A549 (cell line): ENCODE results near the gene ITGA11.

Experiments
- CHD2 ChIP-seq: fragments of 150-350 bp; IDR thresholded peaks from 2 replicates; pipeline ENCODE4 v1.6.1; 2014; ENCODE audit warnings: low read length; ENCODE audit not compliant: partially characterized antibody
- CTCF ChIP-seq: fragments of >200 bp; sonication (Bioruptor Twin); formaldehyde crosslinking; IDR thresholded peaks from 3 replicates; pipeline ENCODE4 v1.5.1; 2016
- E2F6 ChIP-seq: IDR thresholded peaks from 2 replicates; pipeline ENCODE4 v1.6.1; 2012; ENCODE audit warnings: low read depth, borderline replicate concordance
- KDM1A ChIP-seq: fragments of 200-600 bp; sonication (generic); IDR thresholded peaks from 2 replicates; pipeline ENCODE4 v1.6.1; 2016; ENCODE audit warnings: low read depth, mild to moderate bottlenecking
- MAFK ChIP-seq: fragments of 450-650 bp; IDR thresholded peaks from 2 replicates; pipeline ENCODE4 v1.6.1; 2014; ENCODE audit not compliant: partially characterized antibody
- MAX ChIP-seq: IDR thresholded peaks from 2 replicates; pipeline ENCODE4 v1.6.1; 2012
- POLR2A ChIP-seq: IDR thresholded peaks from 2 replicates; pipeline ENCODE4 v1.6.1; 2012; ENCODE audit warnings: mild to moderate bottlenecking, low read length
- RAD21 ChIP-seq, 2 experiments: fragments of >200 bp in 1 of 2; sonication (Bioruptor Twin) in 1 of 2; formaldehyde crosslinking in 1 of 2; IDR thresholded peaks in 1 of 2; conservative IDR thresholded peaks in 1 of 2; 2 replicates in 1 of 2; 3 replicates in 1 of 2; pipeline ENCODE4 v1.6.1; 2012 to 2018; ENCODE audit warnings: inconsistent platforms in 1 of 2
- RCOR1 ChIP-seq: fragments of 150-350 bp; IDR thresholded peaks from 2 replicates; pipeline ENCODE4 v1.6.1; 2014; ENCODE audit warnings: antibody characterized with exemption, low read length, low read depth
- REST ChIP-seq: fragments of 200-600 bp; sonication (generic); IDR thresholded peaks from 2 replicates; pipeline ENCODE4 v1.6.1; 2016; ENCODE audit warnings: antibody characterized with exemption, mild to moderate bottlenecking, moderate library complexity
- RNF2 ChIP-seq: fragments of 200-600 bp; sonication (generic); IDR thresholded peaks from 2 replicates; pipeline ENCODE4 v1.6.1; 2016; ENCODE audit warnings: low read depth, mild to moderate bottlenecking, antibody characterized with exemption, moderate library complexity, borderline replicate concordance
- TP53 ChIP-seq: fragments of 250-450 bp; sonication (Bioruptor Pico); IDR thresholded peaks from 2 replicates; pipeline ENCODE4 v1.5.0; 2021; ENCODE audit warnings: mild to moderate bottlenecking, moderate library complexity
- ZSCAN20 ChIP-seq: fragments of 250-450 bp; sonication (Bioruptor Pico); IDR thresholded peaks from 2 replicates; pipeline ENCODE4 v1.8.0; 2022; ENCODE audit warnings: mild to moderate bottlenecking, moderate library complexity

GRCh38 chr15:68261241-68261640 is 170.7 kb downstream of the ITGA11 start:
- TF ChIP-seq MAX (no peak), CTCF (no peak), CHD2 (no peak), RCOR1 (no peak), KDM1A (no peak), REST (no peak), ZSCAN20 (CRISPR knock-in tag) (no peak), POLR2A (no peak), MAFK (no peak), E2F6 (no peak), TP53 (CRISPR knock-in tag) (no peak), RAD21 (conservative IDR thresholded peaks at IDR 0.05 in 1 of 2, IDR thresholded peaks at IDR 0.05 in 1 of 2) (no peak), RNF2 (no peak)
